ENCODE results near the gene GRAP2.

GRCh38 chr22:39908136-39908535 is 7.3 kb downstream of the GRAP2 start:
- TF ChIP-seq MYC (IDR thresholded peaks at IDR 0.05; ENCODE audit: low read depth, low read length) (no peak), CTCF (IDR thresholded peaks at IDR 0.05; ENCODE audit: extremely low read depth in 1 of 2, insufficient read depth in 1 of 2, low read depth in 1 of 2, low read length in 2 of 2) (no peak), POLR2A (IDR thresholded peaks at IDR 0.05; ENCODE audit: low read depth, low read length) (no peak)

All from endothelial cell of umbilical vein (primary cell).